Esophagus squamous epithelium (tissue), 5 donors: ENCODE data around the gene DPY19L3. TPM values are rescaled to one million over a fixed set of nuclear protein-coding genes. Genes with fewer than 3 reads are reported as not detected.

ENCODE experiments used
- DNase-seq: peaks from one replicate; lab custom pipeline; 2025; lab: John Stamatoyannopoulos, UW
- H3K27ac ChIP-seq, 4 donors: fragments of 200-600 bp; sonication (generic); one replicate each; pipeline ENCODE4 v1.5.1; 2016 to 2019; ENCODE audit warnings: mild to moderate bottlenecking in 1 of 4
- H3K27me3 ChIP-seq, 4 donors: fragments of 200-600 bp; sonication (generic); 1 replicate in 3 of 4; 2 replicates in 1 of 4; pipeline versions ENCODE4 v1.5.1 to v1.6.0; 2017 to 2021; ENCODE audit warnings: antibody characterized with exemption in 1 of 4
- H3K36me3 ChIP-seq, 3 donors: fragments of 200-600 bp; sonication (generic); one replicate each; pipeline ENCODE4 v1.5.1; 2016 to 2019
- H3K4me1 ChIP-seq, 3 donors: fragments of 200-600 bp; sonication (generic); one replicate each; pipeline ENCODE4 v1.5.1; 2017 to 2019
- H3K4me3 ChIP-seq, 4 donors: fragments of 200-600 bp; sonication (generic); 1 replicate in 3 of 4; 2 replicates in 1 of 4; pipeline ENCODE4 v1.5.1; 2016 to 2019; ENCODE audit warnings: mild to moderate bottlenecking in 2 of 4, moderate library complexity in 1 of 4
- H3K9me3 ChIP-seq, 3 donors: fragments of 200-600 bp; sonication (generic); one replicate each; pipeline ENCODE4 v1.5.1; 2016 to 2019
- CTCF ChIP-seq, 6 experiments: fragments of 450-650 bp in 4 of 6; fragments of 200-600 bp in 2 of 6; sonication (generic) in 2 of 6; IDR thresholded peaks; one replicate each; pipeline ENCODE4 v1.5.1; 2016 to 2019; ENCODE audit warnings: antibody characterized with exemption in 6 of 6, mild to moderate bottlenecking in 4 of 6, moderate library complexity in 4 of 6
- POLR2A ChIP-seq, 4 donors: fragments of 450-650 bp; IDR thresholded peaks; one replicate each; pipeline ENCODE4 v1.6.1; 2017; ENCODE audit warnings: antibody characterized with exemption in 4 of 4, mild to moderate bottlenecking in 4 of 4, moderate library complexity in 3 of 4
- WGBS, 2 donors: methylation state at CpG; one replicate each; pipeline ENCODE4 v1.1.5; 2018; 5-methylcytosine and 5-hydroxymethylcytosine counted together
- intact Hi-C: fragments of 100-400 bp; cut with DNase I; formaldehyde crosslinking; loops from one replicate; pipeline ENCODE4 v1.15.0; 2022
- total RNA-seq, 4 donors: library from RNA; depleted of rRNA; stranded (reverse); fragments of >200 nt; gene quantifications; one replicate each; pipeline ENCODE4 v1.1.0, GENCODE V29; 2016
- donor health status: DM: yes; HTN: yes; CAD: no.

Gene DPY19L3
- total RNA-seq, 4 donors from 2014 or later: 5.6 to 22.6 (median 16.6) TPM

- Histone ChIP-seq H3K4me1 (no peaks in the 10 kb centered on the region), H3K4me3 (no peak overlapping the region), H3K27ac (no peak overlapping the region), H3K36me3 (peaks cover 0 to 68% (median 0%) of the 10 kb centered on the region in 3 donors), H3K27me3 (no peaks in the 10 kb centered on the region), H3K9me3 (no peaks in the 10 kb centered on the region)
- intact Hi-C loops: no loop called here
- TF ChIP-seq CTCF (IDR thresholded peaks at IDR 0.05) (no peak), POLR2A (IDR thresholded peaks at IDR 0.05) (no peak)
- 64 to 67% methylated on average over 3 of the region's 3 CpGs for WGBS, 2 donors
- no peak for DNase-seq
These were observed 53.8 kb downstream of the DPY19L3 start for GRCh38 chr19:32459204-32459865.

- H3K4me1 ChIP-seq: no peaks in the 10 kb centered on the region
- H3K4me3 ChIP-seq: no peak overlapping the region
- no peak for DNase-seq
- H3K36me3 ChIP-seq: peaks cover 0 to 65% (median 0%) of the 10 kb centered on the region in 3 donors
- H3K27me3 ChIP-seq: no peaks in the 10 kb centered on the region
- WGBS, 2 donors: 89 to 93% methylated on average over 3 of the region's 3 CpGs
- TF ChIP-seq CTCF (IDR thresholded peaks at IDR 0.05): no peak
- no peak for TF ChIP-seq POLR2A (IDR thresholded peaks at IDR 0.05)
- H3K27ac ChIP-seq: no peak overlapping the region
- intact Hi-C loops: no loop called here
- no peaks in the 10 kb centered on the region for H3K9me3 ChIP-seq
These were observed 54.9 kb downstream of the DPY19L3 start for GRCh38 chr19:32460476-32460875.

GRCh38 chr19:32464279-32464678 lies 58.7 kb downstream of the DPY19L3 start:
- no peak overlapping the region for H3K4me3 ChIP-seq
- no peak overlapping the region for H3K27ac ChIP-seq
- H3K9me3 ChIP-seq: no peaks in the 10 kb centered on the region
- intact Hi-C loops: no loop called here
- no peaks in the 10 kb centered on the region for H3K27me3 ChIP-seq
- TF ChIP-seq CTCF (IDR thresholded peaks at IDR 0.05) (peak in 1 of 6 experiments; percentile 34), POLR2A (IDR thresholded peaks at IDR 0.05) (no peak)
- 68 to 72% methylated on average over 2 of the region's 2 CpGs for WGBS, 2 donors
- H3K36me3 ChIP-seq: peaks cover 0 to 45% (median 0%) of the 10 kb centered on the region in 3 donors
- DNase-seq: no peak
- no peaks in the 10 kb centered on the region for H3K4me1 ChIP-seq

- 93 to 97% methylated on average over 2 of the region's 2 CpGs for WGBS, 2 donors
- TF ChIP-seq CTCF (IDR thresholded peaks at IDR 0.05) (no peak), POLR2A (IDR thresholded peaks at IDR 0.05) (no peak)
- no peak for DNase-seq
- H3K4me3 ChIP-seq: no peak overlapping the region
- no peaks in the 10 kb centered on the region for H3K9me3 ChIP-seq
- H3K36me3 ChIP-seq: peaks cover 0 to 40% (median 0%) of the 10 kb centered on the region in 3 donors
- H3K27ac ChIP-seq: no peak overlapping the region
- intact Hi-C loops: no loop called here
- H3K27me3 ChIP-seq: no peaks in the 10 kb centered on the region
- no peaks in the 10 kb centered on the region for H3K4me1 ChIP-seq
These were observed 59.6 kb downstream of the DPY19L3 start for GRCh38 chr19:32465176-32465575.

- no peaks in the 10 kb centered on the region for H3K9me3 ChIP-seq
- no peak overlapping the region for H3K27ac ChIP-seq
- H3K4me3 ChIP-seq: no peak overlapping the region
- H3K36me3 ChIP-seq: peaks cover 0 to 31% (median 0%) of the 10 kb centered on the region in 3 donors
- intact Hi-C loops: no loop called here
- H3K27me3 ChIP-seq: no peaks in the 10 kb centered on the region
- 85 to 87% methylated on average over 4 to 5 of the region's 5 CpGs for WGBS, 2 donors
- DNase-seq: no peak
- TF ChIP-seq CTCF (IDR thresholded peaks at IDR 0.05) (no peak), POLR2A (IDR thresholded peaks at IDR 0.05) (no peak)
- H3K4me1 ChIP-seq: no peaks in the 10 kb centered on the region
These were observed 64.2 kb downstream of the DPY19L3 start for GRCh38 chr19:32469795-32470194.
